H9 (cell line): ENCODE data around the gene KRT39. TPM values are rescaled to one million over a fixed set of nuclear protein-coding genes. Genes with fewer than 3 reads are reported as not detected.

ENCODE experiments used
- DNase-seq: peaks from one replicate; pipeline ENCODE4 v3.0.0-alpha.2; 2017
- H2AFZ ChIP-seq: one replicate; pipeline ENCODE4 v1.6.1; 2013; ENCODE audit warnings: mild to moderate bottlenecking, low read length, control low read depth, moderate library complexity
- H2AK5ac ChIP-seq: 2 replicates; pipeline ENCODE4 v1.6.1; 2013; ENCODE audit warnings: low read length, control low read depth, mixed read lengths; ENCODE audit not compliant: insufficient read length
- H2BK120ac ChIP-seq: one replicate; pipeline ENCODE4 v1.6.1; 2013; ENCODE audit warnings: low read depth, mild to moderate bottlenecking, low read length, control low read depth, inconsistent platforms; ENCODE audit not compliant: poor library complexity, severe bottlenecking
- H2BK12ac ChIP-seq: 2 replicates; pipeline ENCODE4 v1.6.1; 2013; ENCODE audit warnings: low read length, control low read depth, mixed read lengths, low read depth; ENCODE audit not compliant: insufficient read length
- H2BK15ac ChIP-seq: 2 replicates; pipeline ENCODE4 v1.6.1; 2013; ENCODE audit warnings: low read depth, low read length, control low read depth
- H2BK20ac ChIP-seq: one replicate; pipeline ENCODE4 v1.6.1; 2013; ENCODE audit warnings: low read depth, mild to moderate bottlenecking, low read length, control low read depth, inconsistent platforms; ENCODE audit not compliant: poor library complexity, severe bottlenecking
- H2BK5ac ChIP-seq: 2 replicates; pipeline ENCODE4 v1.6.1; 2013; ENCODE audit warnings: low read length, control low read depth, mixed read lengths; ENCODE audit not compliant: insufficient read length
- H3K14ac ChIP-seq: 2 replicates; pipeline ENCODE4 v1.6.1; 2013; ENCODE audit warnings: low read length, control low read depth; ENCODE audit not compliant: insufficient read depth
- H3K18ac ChIP-seq: 2 replicates; pipeline ENCODE4 v1.6.1; 2013; ENCODE audit warnings: low read depth, mild to moderate bottlenecking, mixed read lengths, low read length, control low read depth; ENCODE audit not compliant: insufficient read length
- H3K23ac ChIP-seq: 2 replicates; pipeline ENCODE4 v1.6.1; 2013; ENCODE audit warnings: low read length, control low read depth, mixed read lengths, low read depth; ENCODE audit not compliant: insufficient read length
- H3K23me2 ChIP-seq: 2 replicates; pipeline ENCODE4 v1.6.1; 2013; ENCODE audit warnings: low read depth, mild to moderate bottlenecking, mixed read lengths, low read length, control low read depth; ENCODE audit not compliant: insufficient read length, poor library complexity, severe bottlenecking
- H3K27ac ChIP-seq: 2 replicates; pipeline ENCODE4 v1.5.1; 2013; ENCODE audit warnings: low read length, control low read depth, mixed read lengths, low read depth; ENCODE audit not compliant: insufficient read length
- H3K27me3 ChIP-seq: 2 replicates; pipeline ENCODE4 v1.6.1; 2013; ENCODE audit warnings: low read length, control low read depth, inconsistent platforms; ENCODE audit not compliant: insufficient read depth
- H3K4ac ChIP-seq: 2 replicates; pipeline ENCODE4 v1.6.1; 2013; ENCODE audit warnings: low read depth, mild to moderate bottlenecking, control low read depth, inconsistent platforms, low read length, moderate library complexity
- H3K4me1 ChIP-seq: 2 replicates; pipeline ENCODE4 v1.6.1; 2013; ENCODE audit warnings: low read length, control low read depth, inconsistent platforms; ENCODE audit not compliant: insufficient read depth
- H3K4me2 ChIP-seq: 2 replicates; pipeline ENCODE4 v1.6.1; 2013; ENCODE audit warnings: low read length, control low read depth, mixed read lengths; ENCODE audit not compliant: insufficient read length, insufficient read depth
- H3K56ac ChIP-seq: 2 replicates; pipeline ENCODE4 v1.6.1; 2013; ENCODE audit warnings: low read depth, mild to moderate bottlenecking, mixed read lengths, low read length, control low read depth; ENCODE audit not compliant: insufficient read length
- H3K79me1 ChIP-seq: 2 replicates; pipeline ENCODE4 v1.6.1; 2013; ENCODE audit warnings: low read depth, mild to moderate bottlenecking, moderate library complexity, low read length, control low read depth, inconsistent platforms; ENCODE audit not compliant: insufficient read depth, poor library complexity, severe bottlenecking
- H3K79me2 ChIP-seq: 2 replicates; pipeline ENCODE4 v1.6.1; 2013; ENCODE audit warnings: low read length, control low read depth, inconsistent platforms; ENCODE audit not compliant: insufficient read depth
- H3K9ac ChIP-seq: 2 replicates; pipeline ENCODE4 v1.6.1; 2013; ENCODE audit warnings: low read length, control low read depth, mixed read lengths; ENCODE audit not compliant: insufficient read length; ENCODE audit errors: extremely low read depth
- H3K9me3 ChIP-seq: one replicate; pipeline ENCODE4 v1.6.1; 2013; ENCODE audit warnings: low read depth, low read length, inconsistent platforms; ENCODE audit not compliant: control insufficient read depth
- H3T11ph ChIP-seq: one replicate; pipeline ENCODE4 v1.6.1; 2013; ENCODE audit warnings: mild to moderate bottlenecking, low read length, control low read depth, inconsistent platforms
- H4K20me1 ChIP-seq: one replicate; pipeline ENCODE4 v1.6.1; 2013; ENCODE audit not compliant: control insufficient read depth, insufficient read length, insufficient read depth
- H4K5ac ChIP-seq: 2 replicates; pipeline ENCODE4 v1.6.1; 2013; ENCODE audit warnings: low read depth, mild to moderate bottlenecking, mixed read lengths, low read length, control low read depth; ENCODE audit not compliant: insufficient read length
- H4K8ac ChIP-seq: replicated peaks from 2 replicates; pipeline ENCODE4 v1.6.1; 2013; ENCODE audit warnings: low read length, control low read depth, mixed read lengths, low read depth; ENCODE audit not compliant: insufficient read length
- H4K91ac ChIP-seq: 2 replicates; pipeline ENCODE4 v1.6.1; 2013; ENCODE audit warnings: low read depth, mild to moderate bottlenecking, moderate library complexity, mixed read lengths, low read length, control low read depth; ENCODE audit not compliant: insufficient read length
- H3K27ac Mint-ChIP-seq, 3 experiments: 2 replicates in 2 of 3; 3 replicates in 1 of 3; pipeline ENCODE4 v1.8.0; 2020 to 2021; ENCODE audit warnings: mixed read lengths in 3 of 3, mild to moderate bottlenecking in 1 of 3, moderate library complexity in 1 of 3
- H3K27me3 Mint-ChIP-seq: 2 replicates; pipeline ENCODE4 v1.8.0; 2021; ENCODE audit warnings: low read depth, mild to moderate bottlenecking, moderate library complexity, mixed read lengths
- H3K36me3 Mint-ChIP-seq, 3 experiments: 2 replicates in 2 of 3; 3 replicates in 1 of 3; pipeline ENCODE4 v1.8.0; 2020 to 2021; ENCODE audit warnings: low read depth in 3 of 3, mixed read lengths in 3 of 3; ENCODE audit not compliant: insufficient read depth in 1 of 3
- H3K4me1 Mint-ChIP-seq, 2 experiments: 2 replicates each; pipeline ENCODE4 v1.8.0; 2020; ENCODE audit warnings: mixed read lengths in 2 of 2
- H3K4me3 Mint-ChIP-seq, 2 experiments: 2 replicates in 1 of 2; 3 replicates in 1 of 2; pipeline ENCODE4 v1.8.0; 2020 to 2021; ENCODE audit warnings: mild to moderate bottlenecking in 2 of 2, mixed read lengths in 2 of 2, moderate library complexity in 1 of 2
- H3K9me3 Mint-ChIP-seq, 2 experiments: 2 replicates in 1 of 2; 3 replicates in 1 of 2; pipeline ENCODE4 v1.8.0; 2020; ENCODE audit warnings: mild to moderate bottlenecking in 2 of 2, mixed read lengths in 2 of 2, moderate library complexity in 1 of 2
- WGBS: extraction: QIAGEN DNeasy Blood & Tissue Kit; methylation state at CpG from one replicate; pipeline ENCODE4 v1.1.7; 2013; ENCODE audit warnings: missing lambda C conversion rate, low lambda C conversion rate, mixed read lengths; ENCODE audit not compliant: insufficient read length; ENCODE audit errors: extremely low coverage; 5-methylcytosine and 5-hydroxymethylcytosine counted together
- total RNA-seq: library from RNA; stranded (reverse); gene quantifications from 2 replicates; pipeline ENCODE4 v1.2.1, GENCODE V29; 2021
- TF ChIP-seq, protein P1 (sequence below): fragments of 200-600 bp; sonication (generic); conservative IDR thresholded peaks from 3 replicates; pipeline ENCODE4 v1.8.0; 2021; ENCODE audit warnings: antibody characterized with exemption, mild to moderate bottlenecking

KRT39 gene
- total RNA-seq, 1 experiment from 2014 or later, result not detected

DNA sequence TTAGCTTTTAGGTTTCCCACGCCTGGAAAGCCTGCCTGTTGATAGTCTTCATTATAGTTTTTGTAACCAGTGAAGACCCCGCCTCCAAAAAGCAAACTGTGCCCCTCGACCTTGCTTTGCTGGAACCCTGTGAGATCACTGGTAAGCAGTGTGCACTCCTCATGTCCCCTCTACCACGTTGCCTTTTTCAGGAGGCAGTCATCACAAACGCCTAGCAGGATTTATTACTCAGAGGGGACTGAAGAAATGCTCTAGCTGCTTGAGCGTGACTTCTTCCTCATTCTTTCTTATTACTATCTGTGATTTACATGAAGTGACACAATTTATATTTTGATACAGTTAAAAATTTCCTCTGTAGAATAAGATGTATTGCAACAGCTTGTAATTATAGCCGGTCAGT is 48.7 kb upstream of the KRT39 start:
- no peak overlapping the region for H3K23ac ChIP-seq
- WGBS, result no CpG with 5 or more reads among the region's 7 CpGs
- no peak overlapping the region for H2BK5ac ChIP-seq
- Mint-ChIP-seq H3K4me1 (peaks cover 0 to 2% of the 10 kb centered on the region in 2 experiments; a peak in 1 of 4 replicates), H3K27ac (no peak overlapping the region), H3K4me3 (no peak overlapping the region), H3K9me3 (no peaks in the 10 kb centered on the region), H3K36me3 (no peaks in the 10 kb centered on the region), H3K27me3 (no peaks in the 10 kb centered on the region)
- no peak overlapping the region for H4K8ac ChIP-seq
- no peaks in the 10 kb centered on the region for H3K9me3 ChIP-seq
- no peaks in the 10 kb centered on the region for H3K79me1 ChIP-seq
- H3K56ac ChIP-seq, result no peak overlapping the region
- no peak for DNase-seq
- H4K5ac ChIP-seq, result no peak overlapping the region
- no peak overlapping the region for H3K4me2 ChIP-seq
- no peak overlapping the region for H2BK120ac ChIP-seq
- TF ChIP-seq, protein P1, sequence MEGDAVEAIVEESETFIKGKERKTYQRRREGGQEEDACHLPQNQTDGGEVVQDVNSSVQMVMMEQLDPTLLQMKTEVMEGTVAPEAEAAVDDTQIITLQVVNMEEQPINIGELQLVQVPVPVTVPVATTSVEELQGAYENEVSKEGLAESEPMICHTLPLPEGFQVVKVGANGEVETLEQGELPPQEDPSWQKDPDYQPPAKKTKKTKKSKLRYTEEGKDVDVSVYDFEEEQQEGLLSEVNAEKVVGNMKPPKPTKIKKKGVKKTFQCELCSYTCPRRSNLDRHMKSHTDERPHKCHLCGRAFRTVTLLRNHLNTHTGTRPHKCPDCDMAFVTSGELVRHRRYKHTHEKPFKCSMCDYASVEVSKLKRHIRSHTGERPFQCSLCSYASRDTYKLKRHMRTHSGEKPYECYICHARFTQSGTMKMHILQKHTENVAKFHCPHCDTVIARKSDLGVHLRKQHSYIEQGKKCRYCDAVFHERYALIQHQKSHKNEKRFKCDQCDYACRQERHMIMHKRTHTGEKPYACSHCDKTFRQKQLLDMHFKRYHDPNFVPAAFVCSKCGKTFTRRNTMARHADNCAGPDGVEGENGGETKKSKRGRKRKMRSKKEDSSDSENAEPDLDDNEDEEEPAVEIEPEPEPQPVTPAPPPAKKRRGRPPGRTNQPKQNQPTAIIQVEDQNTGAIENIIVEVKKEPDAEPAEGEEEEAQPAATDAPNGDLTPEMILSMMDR, result no peak
- H3T11ph ChIP-seq, result no peak overlapping the region
- H3K79me2 ChIP-seq, result no peaks in the 10 kb centered on the region
- no peak overlapping the region for H2AFZ ChIP-seq
- no peak overlapping the region for H2BK20ac ChIP-seq
- H2BK15ac ChIP-seq, result no peak overlapping the region
- H3K27ac ChIP-seq, result no peak overlapping the region
- no peak overlapping the region for H3K18ac ChIP-seq
- no peaks in the 10 kb centered on the region for H3K27me3 ChIP-seq
- H2AK5ac ChIP-seq, result no peak overlapping the region
- no peaks in the 10 kb centered on the region for H3K23me2 ChIP-seq
- H4K91ac ChIP-seq, result no peak overlapping the region
- no peak overlapping the region for H2BK12ac ChIP-seq
- H4K20me1 ChIP-seq, result no peaks in the 10 kb centered on the region
- H3K9ac ChIP-seq, result no peak overlapping the region
- no peak overlapping the region for H3K4ac ChIP-seq
- no peak overlapping the region for H3K14ac ChIP-seq
- no peaks in the 10 kb centered on the region for H3K4me1 ChIP-seq
